OCI-LY3 (cell line): ENCODE results near the gene PNRC2.

ENCODE experiments used
- CTCF ChIP-seq: fragments of 200-600, 300-600 bp; sonication (generic); IDR thresholded peaks from 2 replicates; pipeline ENCODE4 v1.5.1; 2014; ENCODE audit warnings: antibody characterized with exemption, low read length, low read depth
- EZH2phosphoT487 ChIP-seq: fragments of 200-600 bp; shearing (Covaris generic); IDR thresholded peaks from 2 replicates; pipeline ENCODE4 v1.6.1; 2018; ENCODE audit warnings: antibody characterized with exemption, mixed run types, low read depth

- no peak for TF ChIP-seq CTCF
- no peak for TF ChIP-seq EZH2phosphoT487
Measured at GRCh38 chr1:23931491-23931880, 28.1 kb upstream of the PNRC2 start.
